Suppressor macrophage treated with lipopolysaccharide for 4 hours (primary cell): Measurements from ENCODE around the gene DBP.

ENCODE experiments used
- DNase-seq: peaks from one replicate; pipeline ENCODE4 v3.0.0-alpha.2; 2020

Gene DBP

GRCh38 chr19:48606463-48607358 is 30.5 kb downstream of the DBP start, which contains the start of gene SPACA4:
SPACA4 (plus strand) TSS chr19:48606742; CDS start chr19:48606979, 237 bp downstream.
- DNase-seq, result no peak

GRCh38 chr19:48603850-48604249 is 33.3 kb downstream of the DBP start:
- DNase-seq, result no peak

GRCh38 chr19:48603449-48603848 is 33.7 kb downstream of the DBP start:
- DNase-seq, result no peak

- DNase-seq, result no peak
Measured at GRCh38 chr19:48603001-48603400, 34.2 kb downstream of the DBP start.

- DNase-seq, result no peak
Measured at GRCh38 chr19:48600679-48601417, 36.3 kb downstream of the DBP start.

GRCh38 chr19:48598996-48599700 is 38.0 kb downstream of the DBP start:
- DNase-seq, result no peak

- no peak for DNase-seq
Measured at GRCh38 chr19:48596679-48597465, 40.3 kb downstream of the DBP start.

GRCh38 chr19:48596237-48596636 is 40.9 kb downstream of the DBP start:
- no peak for DNase-seq

- DNase-seq, result no peak
Measured at GRCh38 chr19:48595833-48596232, 41.3 kb downstream of the DBP start.

- DNase-seq, result no peak
Measured at GRCh38 chr19:48595171-48595570, 42.0 kb downstream of the DBP start.

- DNase-seq, result peak; percentile 17
Measured at GRCh38 chr19:48591021-48591420, 46.2 kb downstream of the DBP start.

- DNase-seq, result peak; percentile 91
Measured at GRCh38 chr19:48588670-48589401, 48.3 kb downstream of the DBP start.

GRCh38 chr19:48587387-48587786 is 49.8 kb downstream of the DBP start:
- no peak for DNase-seq

GRCh38 chr19:48582168-48582567 is 55.0 kb downstream of the DBP start:
- no peak for DNase-seq
